ENCODE data around the gene CWC27. TPM values are rescaled to one million over a fixed set of nuclear protein-coding genes. Genes with fewer than 3 reads are reported as not detected.

CWC27 gene
- polyA plus RNA-seq, 1 of the 3 experiments (the other 2 are of a cell fraction): 6.6 TPM

- TF ChIP-seq GATA2 (CRISPR knock-in tag; IDR thresholded peaks at IDR 0.05) (no peak), MEF2A (IDR thresholded peaks at IDR 0.05; ENCODE audit: borderline replicate concordance, low read depth) (no peak)
Measured at GRCh38 chr5:64952951-64953673, 184.4 kb downstream of the CWC27 start (continued).

- H3F3A ChIP-seq (replicated peaks; ENCODE audit: insufficient read depth): no peaks in the 10 kb centered on the region
- no peaks in the 10 kb centered on the region for H3K9me2 ChIP-seq
- H3K27ac ChIP-seq (ENCODE audit: low read depth in 2 of 2, low read length in 1 of 2): no peak overlapping the region
- WGBS (ENCODE audit: low lambda C conversion rate): 93% methylated on average over 1 of the region's 1 CpG
- TF ChIP-seq CHD2 (IDR thresholded peaks at IDR 0.05; ENCODE audit: low read length, partially characterized antibody): no peak
- H4K20me1 ChIP-seq (ENCODE audit: insufficient read depth): no peaks in the 10 kb centered on the region
- no peaks in the 10 kb centered on the region; a peak in 1 of 4 replicates for H3K4me1 ChIP-seq (ENCODE audit: control insufficient read depth in 1 of 2, insufficient read depth in 2 of 2, low read depth in 1 of 2, low read length in 1 of 2)
- no peaks in the 10 kb centered on the region for H3K27me3 ChIP-seq (ENCODE audit: insufficient read depth)
- peaks cover 7% of the 10 kb centered on the region; the same call in 1 of the 2 replicates for H3K9me3 ChIP-seq
- H2AFZ ChIP-seq (ENCODE audit: low read depth): no peak overlapping the region
- no peak for DNase-seq
- H3K4me2 ChIP-seq: no peak overlapping the region
- H3K79me2 ChIP-seq (ENCODE audit: insufficient read depth): no peaks in the 10 kb centered on the region
- peaks cover 0 to 10% of the 10 kb centered on the region in 2 experiments for H3K36me3 ChIP-seq (replicated peaks in 1 of 2; ENCODE audit: control insufficient read depth in 1 of 2, insufficient read depth in 2 of 2, low read length in 1 of 2)
- POLR2A ChIA-PET: no interaction called here
- H3K9ac ChIP-seq: no peak overlapping the region
- H3K4me3 ChIP-seq (ENCODE audit: low read depth in 2 of 2, low read length in 1 of 2): no peak overlapping the region
- CTCF ChIA-PET: interaction anchor here (1.5 kb wide), 2 partner anchors 11 to 144 kb away, joined by 3 to 4 read pairs; no protein-coding TSS in a partner anchor
Measured at GRCh38 chr5:64954518-64954917, 185.8 kb downstream of the CWC27 start.

GRCh38 chr5:64958757-64959391 is 190.1 kb downstream of the CWC27 start:
- no peak overlapping the region for H3K27ac ChIP-seq (ENCODE audit: low read depth in 2 of 2, low read length in 1 of 2)
- H3K36me3 ChIP-seq (replicated peaks in 1 of 2; ENCODE audit: control insufficient read depth in 1 of 2, insufficient read depth in 2 of 2, low read length in 1 of 2): peaks cover 0 to 12% of the 10 kb centered on the region in 2 experiments
- peak; percentile 11 for DNase-seq
- no peak overlapping the region for H3K4me3 ChIP-seq (ENCODE audit: low read depth in 2 of 2, low read length in 1 of 2)
- H3K9ac ChIP-seq: no peak overlapping the region
- no peaks in the 10 kb centered on the region for H3K79me2 ChIP-seq (ENCODE audit: insufficient read depth)
- H3K9me3 ChIP-seq: peaks cover 10% of the 10 kb centered on the region
- ChIA-PET CTCF (interaction anchor here (0.7 to 3.8 kb wide), 12 partner anchors 11 to 524 kb away, joined by 3 to 47 read pairs (median 4); partner anchors contain the start of gene ADAMTS6), POLR2A (no interaction called here)
- no peak overlapping the region for H3K4me2 ChIP-seq
- no peaks in the 10 kb centered on the region for H3K27me3 ChIP-seq (ENCODE audit: insufficient read depth)
- H4K20me1 ChIP-seq (ENCODE audit: insufficient read depth): no peaks in the 10 kb centered on the region
- H3F3A ChIP-seq (replicated peaks; ENCODE audit: insufficient read depth): no peaks in the 10 kb centered on the region
- TF ChIP-seq POLR2AphosphoS5 (IDR thresholded peaks at IDR 0.05; ENCODE audit: low read depth, low read length): no peak
- TF ChIP-seq CTCF (IDR thresholded peaks at IDR 0.05): peak; percentile 81
- peak; percentile 66 for TF ChIP-seq SMC3 (IDR thresholded peaks at IDR 0.05; ENCODE audit: low read depth, low read length)
- peak; percentile 79 for TF ChIP-seq RAD21 (IDR thresholded peaks at IDR 0.05; ENCODE audit: low read length)
- TF ChIP-seq TCF12 (IDR thresholded peaks at IDR 0.05): no peak
- no peaks in the 10 kb centered on the region; a peak in 1 of 4 replicates for H3K4me1 ChIP-seq (ENCODE audit: control insufficient read depth in 1 of 2, insufficient read depth in 2 of 2, low read depth in 1 of 2, low read length in 1 of 2)
- peak overlapping the region; percentile 52; the same call in 1 of the 2 replicates for H2AFZ ChIP-seq (ENCODE audit: low read depth)
- no peaks in the 10 kb centered on the region for H3K9me2 ChIP-seq

Data from SK-N-SH (cell line).